ENCODE results near the gene GAREM1. TPM values are rescaled to one million over a fixed set of nuclear protein-coding genes. Genes with fewer than 3 reads are reported as not detected.

The GAREM1 gene
- total RNA-seq, 1 donor from 2014 or later = 8.7 TPM

DNA sequence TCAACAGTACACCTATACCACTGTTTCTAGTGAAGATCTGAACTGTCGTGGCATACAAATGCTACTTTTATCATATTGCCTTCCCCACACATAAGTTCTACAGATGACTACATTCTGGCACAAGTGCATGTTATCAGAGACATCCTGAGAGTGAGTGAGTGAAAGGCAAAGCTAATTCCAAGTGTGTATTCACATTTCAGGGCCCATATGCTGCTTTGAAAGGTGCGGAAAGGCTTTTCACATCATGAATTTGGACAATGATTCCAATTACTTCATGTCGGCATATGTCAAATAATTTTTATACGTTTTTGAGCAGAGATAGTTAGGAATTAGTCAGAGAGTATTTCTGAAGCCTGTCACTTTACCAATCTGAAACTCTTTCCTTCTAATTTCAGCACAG lies 101.7 kb downstream of the GAREM1 start:
- peaks cover 2% of the 10 kb centered on the region for H3K27me3 Mint-ChIP-seq (ENCODE audit: unreplicated experiment)
- H3K4me3 Mint-ChIP-seq (ENCODE audit: unreplicated experiment) = no peak overlapping the region
- TF ChIP-seq, protein P1, sequence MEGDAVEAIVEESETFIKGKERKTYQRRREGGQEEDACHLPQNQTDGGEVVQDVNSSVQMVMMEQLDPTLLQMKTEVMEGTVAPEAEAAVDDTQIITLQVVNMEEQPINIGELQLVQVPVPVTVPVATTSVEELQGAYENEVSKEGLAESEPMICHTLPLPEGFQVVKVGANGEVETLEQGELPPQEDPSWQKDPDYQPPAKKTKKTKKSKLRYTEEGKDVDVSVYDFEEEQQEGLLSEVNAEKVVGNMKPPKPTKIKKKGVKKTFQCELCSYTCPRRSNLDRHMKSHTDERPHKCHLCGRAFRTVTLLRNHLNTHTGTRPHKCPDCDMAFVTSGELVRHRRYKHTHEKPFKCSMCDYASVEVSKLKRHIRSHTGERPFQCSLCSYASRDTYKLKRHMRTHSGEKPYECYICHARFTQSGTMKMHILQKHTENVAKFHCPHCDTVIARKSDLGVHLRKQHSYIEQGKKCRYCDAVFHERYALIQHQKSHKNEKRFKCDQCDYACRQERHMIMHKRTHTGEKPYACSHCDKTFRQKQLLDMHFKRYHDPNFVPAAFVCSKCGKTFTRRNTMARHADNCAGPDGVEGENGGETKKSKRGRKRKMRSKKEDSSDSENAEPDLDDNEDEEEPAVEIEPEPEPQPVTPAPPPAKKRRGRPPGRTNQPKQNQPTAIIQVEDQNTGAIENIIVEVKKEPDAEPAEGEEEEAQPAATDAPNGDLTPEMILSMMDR (IDR thresholded peaks at IDR 0.05; ENCODE audit: partially characterized antibody, unreplicated experiment) = no peak
- no peaks in the 10 kb centered on the region for H3K9me3 Mint-ChIP-seq (ENCODE audit: unreplicated experiment)
- no peaks in the 10 kb centered on the region for H3K36me3 Mint-ChIP-seq (ENCODE audit: unreplicated experiment)
- H3K4me1 Mint-ChIP-seq (ENCODE audit: low read depth, unreplicated experiment) = no peaks in the 10 kb centered on the region
- H3K27ac Mint-ChIP-seq (ENCODE audit: unreplicated experiment) = no peak overlapping the region
- no peak for DNase-seq

DNA sequence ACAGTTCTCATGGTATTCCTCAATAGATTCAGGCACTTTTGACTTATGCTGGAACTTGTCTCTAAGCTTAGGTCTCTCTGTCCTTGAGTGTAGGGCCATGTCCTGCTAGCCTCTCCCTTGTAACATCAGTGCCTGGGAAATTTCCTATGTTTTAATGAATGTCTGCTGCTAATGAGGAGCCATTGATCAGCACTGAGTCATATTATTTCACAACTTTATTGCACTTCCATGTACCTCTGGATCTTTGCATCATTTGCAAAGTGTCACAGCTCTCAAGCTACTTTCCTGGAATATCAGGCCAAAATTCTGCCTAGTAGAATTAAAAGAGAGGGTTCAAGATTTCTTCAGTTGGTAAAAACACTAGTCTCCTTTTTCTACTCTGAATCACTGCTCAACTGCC lies 102.5 kb downstream of the GAREM1 start:
- H3K36me3 Mint-ChIP-seq (ENCODE audit: unreplicated experiment) = no peaks in the 10 kb centered on the region
- no peak overlapping the region for H3K27ac Mint-ChIP-seq (ENCODE audit: unreplicated experiment)
- no peaks in the 10 kb centered on the region for H3K4me1 Mint-ChIP-seq (ENCODE audit: low read depth, unreplicated experiment)
- TF ChIP-seq, protein P1 (IDR thresholded peaks at IDR 0.05; ENCODE audit: partially characterized antibody, unreplicated experiment) = no peak
- peaks cover 2% of the 10 kb centered on the region for H3K27me3 Mint-ChIP-seq (ENCODE audit: unreplicated experiment)
- H3K4me3 Mint-ChIP-seq (ENCODE audit: unreplicated experiment) = no peak overlapping the region
- H3K9me3 Mint-ChIP-seq (ENCODE audit: unreplicated experiment) = no peaks in the 10 kb centered on the region
- no peak for DNase-seq

DNA sequence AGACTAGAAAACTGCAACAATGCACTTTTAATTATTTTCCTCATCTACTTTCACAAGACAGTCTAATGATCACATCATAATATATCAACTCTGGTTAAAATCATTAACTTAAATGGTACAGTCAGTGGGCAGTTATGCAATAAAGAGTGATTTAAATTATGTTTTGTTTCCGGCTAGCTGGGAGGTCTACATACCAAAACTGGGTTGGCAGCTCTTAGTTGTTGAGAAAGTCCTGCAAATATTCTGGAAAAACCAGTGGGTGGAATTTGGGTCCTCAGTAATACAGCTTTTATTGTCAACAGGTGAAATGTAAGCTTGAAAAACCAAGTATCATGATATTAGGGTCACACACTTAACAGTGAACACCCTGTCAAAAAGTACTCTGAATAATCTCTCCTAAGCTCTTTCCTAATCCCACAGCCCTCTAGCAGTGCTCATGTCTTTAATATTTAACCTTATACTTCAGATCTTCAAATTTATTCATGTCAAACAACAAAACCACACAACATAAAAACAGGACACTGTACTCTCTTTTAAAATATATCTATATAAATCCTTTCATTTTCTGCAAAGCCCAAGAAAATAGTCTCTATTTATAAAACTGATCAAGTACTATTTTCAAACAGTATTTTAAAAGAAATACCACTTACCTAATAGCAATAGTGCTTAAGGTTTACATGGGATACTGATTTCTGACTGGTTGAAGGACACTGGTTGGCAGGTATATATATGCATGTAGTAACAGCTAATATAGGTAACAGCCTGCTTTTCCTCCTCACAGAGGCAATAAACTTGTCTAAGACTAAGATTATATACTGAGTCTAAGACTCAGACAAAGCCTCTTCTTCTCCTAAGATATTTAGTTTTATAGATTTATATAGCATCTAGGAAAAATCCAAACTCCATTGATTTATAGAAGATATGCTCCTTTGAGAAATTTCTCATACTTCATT lies 103.8 kb downstream of the GAREM1 start:
- Mint-ChIP-seq H3K4me1 (ENCODE audit: low read depth, unreplicated experiment) (no peaks in the 10 kb centered on the region), H3K27me3 (ENCODE audit: unreplicated experiment) (peaks cover 2% of the 10 kb centered on the region), H3K9me3 (ENCODE audit: unreplicated experiment) (no peaks in the 10 kb centered on the region), H3K4me3 (ENCODE audit: unreplicated experiment) (no peak overlapping the region), H3K27ac (ENCODE audit: unreplicated experiment) (no peak overlapping the region), H3K36me3 (ENCODE audit: unreplicated experiment) (no peaks in the 10 kb centered on the region)
- TF ChIP-seq, protein P1 (IDR thresholded peaks at IDR 0.05; ENCODE audit: partially characterized antibody, unreplicated experiment) = no peak
- DNase-seq = no peak

DNA sequence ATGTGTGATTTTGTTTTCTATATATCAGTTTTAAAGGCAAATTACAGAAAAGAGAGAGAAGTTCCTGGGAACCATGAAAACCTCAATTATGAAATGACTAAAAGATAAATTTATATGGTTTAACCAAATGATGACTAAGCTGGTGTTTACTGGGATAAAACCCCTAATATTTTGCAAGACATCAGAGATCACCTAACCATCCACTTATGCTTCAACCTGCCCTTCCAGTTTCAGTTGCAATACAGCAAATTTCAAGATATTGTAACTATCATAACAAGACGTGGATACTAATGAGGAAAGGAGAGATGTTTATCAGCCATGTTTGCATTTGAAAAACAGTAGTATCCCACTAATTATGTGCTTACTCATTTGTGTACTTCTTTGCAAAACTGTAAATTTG lies 108.2 kb downstream of the GAREM1 start:
- no peaks in the 10 kb centered on the region for H3K27me3 Mint-ChIP-seq (ENCODE audit: unreplicated experiment)
- no peak overlapping the region for H3K4me3 Mint-ChIP-seq (ENCODE audit: unreplicated experiment)
- no peak overlapping the region for H3K27ac Mint-ChIP-seq (ENCODE audit: unreplicated experiment)
- H3K4me1 Mint-ChIP-seq (ENCODE audit: low read depth, unreplicated experiment) = no peaks in the 10 kb centered on the region
- DNase-seq = no peak
- no peaks in the 10 kb centered on the region for H3K36me3 Mint-ChIP-seq (ENCODE audit: unreplicated experiment)
- TF ChIP-seq, protein P1 (IDR thresholded peaks at IDR 0.05; ENCODE audit: partially characterized antibody, unreplicated experiment) = no peak
- H3K9me3 Mint-ChIP-seq (ENCODE audit: unreplicated experiment) = no peaks in the 10 kb centered on the region

DNA sequence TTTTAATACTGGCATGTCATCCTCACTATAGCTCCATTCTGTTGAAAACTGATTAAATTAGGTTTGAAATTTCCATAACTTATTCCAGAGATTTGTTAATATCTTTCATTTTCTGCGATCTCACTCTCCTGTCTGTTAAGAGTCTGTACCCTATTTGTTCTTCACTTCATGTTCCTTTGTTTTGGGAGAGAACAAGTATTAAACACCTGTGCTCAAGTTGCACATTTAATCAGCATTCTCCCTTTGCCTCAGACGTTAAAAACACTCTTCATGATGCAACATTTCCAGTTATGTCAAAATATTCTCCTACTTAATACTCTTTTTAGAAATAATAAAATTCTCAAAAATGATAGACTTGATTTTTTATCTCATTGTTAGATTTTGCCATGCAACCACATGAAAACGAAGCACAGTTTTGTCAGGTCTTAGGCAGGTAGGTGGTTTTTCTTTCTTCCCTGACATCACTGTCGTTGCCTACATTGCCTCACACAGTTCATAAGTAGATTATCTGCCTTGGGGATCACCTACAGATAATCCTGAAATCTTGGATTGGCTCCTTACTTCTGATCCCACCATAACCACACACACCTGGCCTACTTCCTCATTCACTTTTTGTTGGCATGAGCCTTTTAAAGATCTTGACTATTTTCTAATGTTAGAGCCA lies 109.9 kb downstream of the GAREM1 start:
- H3K27ac Mint-ChIP-seq (ENCODE audit: unreplicated experiment) = no peak overlapping the region
- no peak overlapping the region for H3K4me3 Mint-ChIP-seq (ENCODE audit: unreplicated experiment)
- no peaks in the 10 kb centered on the region for H3K9me3 Mint-ChIP-seq (ENCODE audit: unreplicated experiment)
- H3K4me1 Mint-ChIP-seq (ENCODE audit: low read depth, unreplicated experiment) = no peaks in the 10 kb centered on the region
- TF ChIP-seq, protein P1 (IDR thresholded peaks at IDR 0.05; ENCODE audit: partially characterized antibody, unreplicated experiment) = no peak
- DNase-seq = no peak
- no peaks in the 10 kb centered on the region for H3K27me3 Mint-ChIP-seq (ENCODE audit: unreplicated experiment)
- no peaks in the 10 kb centered on the region for H3K36me3 Mint-ChIP-seq (ENCODE audit: unreplicated experiment)

Measured in glutamatergic neuron (in vitro differentiated cells).